Fibroblast of lung (primary cell): Measurements from ENCODE around the gene PCDHGA1. TPM values are rescaled to one million over a fixed set of nuclear protein-coding genes. Genes with fewer than 3 reads are reported as not detected.

Source experiments
- DNase-seq, 2 donors: peaks; one replicate each; pipeline versions ENCODE4 v3.0.0 to v3.0.0-alpha.2; 2010; ENCODE audit warnings: low read depth in 2 of 2
- H2AFZ ChIP-seq: 2 replicates; pipeline ENCODE4 v1.5.1; 2012; ENCODE audit warnings: low read length, control low read depth, inconsistent platforms
- H3K27ac ChIP-seq: 2 replicates; pipeline ENCODE4 v1.5.1; 2011; ENCODE audit warnings: low read length, control low read depth; ENCODE audit not compliant: insufficient read depth
- H3K27me3 ChIP-seq: 2 replicates; pipeline ENCODE4 v1.5.1; 2011; ENCODE audit warnings: mild to moderate bottlenecking, low read length; ENCODE audit not compliant: control insufficient read depth, insufficient read depth
- H3K36me3 ChIP-seq: 2 replicates; pipeline ENCODE4 v1.5.1; 2011; ENCODE audit warnings: low read length; ENCODE audit not compliant: control insufficient read depth, insufficient read depth
- H3K4me1 ChIP-seq: 2 replicates; pipeline ENCODE4 v1.5.1; 2011; ENCODE audit warnings: low read length; ENCODE audit not compliant: control insufficient read depth, insufficient read depth; ENCODE audit errors: extremely low read depth
- H3K4me2 ChIP-seq: 2 replicates; pipeline ENCODE4 v1.5.1; 2011; ENCODE audit warnings: low read length, control low read depth; ENCODE audit not compliant: insufficient read depth; ENCODE audit errors: extremely low read depth
- H3K4me3 ChIP-seq, 4 experiments: fragments of 200-600 bp in 1 of 4; sonication (generic) in 1 of 4; replicated peaks in 1 of 4; 2 replicates each; pipeline ENCODE4 v1.5.1; 2011 to 2016; ENCODE audit warnings: low read length in 4 of 4, low read depth in 3 of 4, mild to moderate bottlenecking in 3 of 4, control low read depth in 2 of 4, inconsistent platforms in 1 of 4, mixed read lengths in 1 of 4; ENCODE audit not compliant: insufficient read depth in 1 of 4; ENCODE audit errors: control extremely low read depth in 1 of 4
- H3K79me2 ChIP-seq: 2 replicates; pipeline ENCODE4 v1.5.1; 2012; ENCODE audit warnings: mild to moderate bottlenecking, low read length, inconsistent platforms; ENCODE audit not compliant: control insufficient read depth, insufficient read depth
- H3K9ac ChIP-seq: 2 replicates; pipeline ENCODE4 v1.5.1; 2011; ENCODE audit warnings: mild to moderate bottlenecking, low read length, control low read depth; ENCODE audit not compliant: insufficient read depth
- H3K9me3 ChIP-seq: 2 replicates; pipeline ENCODE4 v1.5.1; 2012; ENCODE audit warnings: low read depth, low read length; ENCODE audit not compliant: control insufficient read depth, insufficient read depth
- H4K20me1 ChIP-seq: 2 replicates; pipeline ENCODE4 v1.5.1; 2011; ENCODE audit warnings: low read length; ENCODE audit not compliant: control insufficient read depth, insufficient read depth; ENCODE audit errors: extremely low read depth
- CTCF ChIP-seq, 2 donors: IDR thresholded peaks in 1 of 2; conservative IDR thresholded peaks in 1 of 2; 1 replicate in 1 of 2; 2 replicates in 1 of 2; pipeline ENCODE4 v1.5.1; 2011 to 2012; ENCODE audit warnings: low read length in 2 of 2, control low read depth in 1 of 2, inconsistent platforms in 1 of 2, low read depth in 1 of 2, mild to moderate bottlenecking in 1 of 2
- EZH2 ChIP-seq: IDR thresholded peaks from 2 replicates; pipeline ENCODE4 v1.5.1; 2012; ENCODE audit warnings: low read length, control low read depth, mild to moderate bottlenecking; ENCODE audit errors: missing control alignments
- polyA plus RNA-seq, 2 donors: library from polyadenylated mRNA; depleted of rRNA in 1 of 2; stranded (reverse) in 1 of 2; unstranded in 1 of 2; fragments of >200 nt; gene quantifications; 2 replicates each; pipeline ENCODE4 v1.2.1, GENCODE V29; 2011 to 2012; ENCODE audit warnings: missing spikeins in 1 of 2
- total RNA-seq: library from RNA; depleted of rRNA; stranded (reverse); fragments of >200 nt; gene quantifications from 2 replicates; pipeline ENCODE4 v1.2.1, GENCODE V29; 2014

The PCDHGA1 gene
- total and polyA plus RNA-seq, 2 donors (not counting 1 experiment from before 2014, with no cell fraction given) = 1.6 to 1.8 TPM

GRCh38 chr5:141486091-141486490, 155.8 kb downstream of the PCDHGA1 start:
- H3K27me3 ChIP-seq = no peaks in the 10 kb centered on the region
- peaks cover 23% of the 10 kb centered on the region for H3K4me1 ChIP-seq
- no peak for TF ChIP-seq CTCF (conservative IDR thresholded peaks at IDR 0.05 in 1 of 2, IDR thresholded peaks at IDR 0.05 in 1 of 2; ENCODE audit: low read depth in 1 of 2, low read length in 2 of 2)
- TF ChIP-seq EZH2 = no peak
- peaks cover 49% of the 10 kb centered on the region for H3K79me2 ChIP-seq
- no peak overlapping the region for H3K4me3 ChIP-seq
- no peaks in the 10 kb centered on the region for H3K9me3 ChIP-seq
- no peak overlapping the region for H3K9ac ChIP-seq
- peaks cover 13% of the 10 kb centered on the region for H3K36me3 ChIP-seq
- no peak for DNase-seq
- no peak overlapping the region for H3K27ac ChIP-seq
- no peaks in the 10 kb centered on the region for H4K20me1 ChIP-seq
- H2AFZ ChIP-seq = no peak overlapping the region
- H3K4me2 ChIP-seq = no peak overlapping the region

- Histone ChIP-seq H3K9ac (no peak overlapping the region), H3K4me3 (no peak overlapping the region), H3K36me3 (peaks cover 19% of the 10 kb centered on the region), H3K27ac (no peak overlapping the region), H3K4me2 (no peak overlapping the region), H3K79me2 (peaks cover 55% of the 10 kb centered on the region), H4K20me1 (no peaks in the 10 kb centered on the region), H3K27me3 (no peaks in the 10 kb centered on the region), H3K4me1 (peaks cover 23% of the 10 kb centered on the region), H2AFZ (no peak overlapping the region), H3K9me3 (no peaks in the 10 kb centered on the region)
- TF ChIP-seq EZH2 = no peak
- no peak for TF ChIP-seq CTCF (conservative IDR thresholded peaks at IDR 0.05 in 1 of 2, IDR thresholded peaks at IDR 0.05 in 1 of 2; ENCODE audit: low read depth in 1 of 2, low read length in 2 of 2)
- DNase-seq = no peak
Observed at GRCh38 chr5:141487131-141487530, 156.8 kb downstream of the PCDHGA1 start.

- peak within 1 kb of the TSS; percentile 67 for H3K4me2 ChIP-seq
- TF ChIP-seq CTCF (conservative IDR thresholded peaks at IDR 0.05 in 1 of 2, IDR thresholded peaks at IDR 0.05 in 1 of 2; ENCODE audit: low read depth in 1 of 2, low read length in 2 of 2) (no peak), EZH2 (no peak)
- H4K20me1 ChIP-seq = no peaks in the 10 kb centered on the region
- no peaks in the 10 kb centered on the region for H3K9me3 ChIP-seq
- peak within 1 kb of the TSS in 2 of 4 experiments; percentile 27 to 30 for H3K4me3 ChIP-seq
- DNase-seq = peak; percentile 60 to 87
- peaks cover 49% of the 10 kb centered on the region for H3K79me2 ChIP-seq
- H2AFZ ChIP-seq = no peak within 1 kb of the TSS
- no peak within 1 kb of the TSS for H3K9ac ChIP-seq
- peaks cover 19% of the 10 kb centered on the region for H3K36me3 ChIP-seq
- no peak within 1 kb of the TSS for H3K27ac ChIP-seq
- H3K27me3 ChIP-seq = no peaks in the 10 kb centered on the region
- H3K4me1 ChIP-seq = peaks cover 21% of the 10 kb centered on the region
Observed at GRCh38 chr5:141488591-141489561, 158.6 kb downstream of the PCDHGA1 start, which contains the start of gene PCDHGC5. Gene PCDHGC5, plus strand, starts transcription at chr5:141489081. Its CDS starts 160 bp downstream, at chr5:141489241.
